ENCODE measurements around the gene MPZL1. TPM values are rescaled to one million over a fixed set of nuclear protein-coding genes. Genes with fewer than 3 reads are reported as not detected.

The MPZL1 gene
- total and polyA plus RNA-seq, 9 donors: 60.6 to 112 (median 75.4) TPM

DNA sequence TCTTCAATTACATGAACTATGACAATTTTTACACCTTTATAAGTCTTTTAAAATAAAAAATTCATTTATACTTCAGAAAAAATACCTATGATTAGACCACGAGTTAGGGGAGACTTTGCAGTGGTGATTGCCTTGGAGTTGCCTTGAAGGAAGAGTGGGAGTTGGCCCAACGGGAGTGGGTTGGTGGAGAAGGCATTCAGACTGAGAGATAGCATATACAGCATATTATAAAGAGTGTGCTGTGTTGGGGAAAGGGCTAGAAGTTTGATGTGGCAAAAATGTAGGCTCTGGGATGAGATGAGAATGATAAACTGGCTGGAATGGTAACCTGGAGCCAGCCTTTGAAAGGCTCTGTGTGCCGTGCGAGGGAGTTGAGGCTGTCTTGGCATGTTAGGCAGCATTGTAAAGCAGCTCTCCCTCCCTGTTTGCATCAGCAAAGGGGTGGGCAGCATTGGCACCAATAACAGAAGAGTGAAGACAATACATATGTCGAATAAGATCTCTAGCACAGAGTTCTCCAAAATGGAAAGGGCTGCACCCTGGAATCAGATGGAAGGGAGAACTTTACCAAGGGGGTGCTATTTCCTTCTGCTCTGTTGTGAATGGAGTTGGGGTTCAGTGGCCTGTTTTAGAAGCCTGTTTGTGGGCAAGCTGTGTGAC is 24.4 kb downstream of the MPZL1 start:
- DNase-seq: no peak
- Histone ChIP-seq H3K27ac (ENCODE audit: low read length) (no peak overlapping the region), H3K4me1 (ENCODE audit: control insufficient read depth, insufficient read depth, low read length) (no peaks in the 10 kb centered on the region), H3K36me3 (ENCODE audit: control insufficient read depth, insufficient read depth, low read length) (peaks cover 3% of the 10 kb centered on the region), H3K27me3 (ENCODE audit: control insufficient read depth, insufficient read depth, low read length) (no peaks in the 10 kb centered on the region), H3K9me3 (replicated peaks; ENCODE audit: control insufficient read depth, low read depth, low read length) (no peaks in the 10 kb centered on the region), H3K4me3 (ENCODE audit: low read length) (no peak overlapping the region)
- WGBS (ENCODE audit: insufficient coverage): no CpG with 5 or more reads among the region's 5 CpGs

DNA sequence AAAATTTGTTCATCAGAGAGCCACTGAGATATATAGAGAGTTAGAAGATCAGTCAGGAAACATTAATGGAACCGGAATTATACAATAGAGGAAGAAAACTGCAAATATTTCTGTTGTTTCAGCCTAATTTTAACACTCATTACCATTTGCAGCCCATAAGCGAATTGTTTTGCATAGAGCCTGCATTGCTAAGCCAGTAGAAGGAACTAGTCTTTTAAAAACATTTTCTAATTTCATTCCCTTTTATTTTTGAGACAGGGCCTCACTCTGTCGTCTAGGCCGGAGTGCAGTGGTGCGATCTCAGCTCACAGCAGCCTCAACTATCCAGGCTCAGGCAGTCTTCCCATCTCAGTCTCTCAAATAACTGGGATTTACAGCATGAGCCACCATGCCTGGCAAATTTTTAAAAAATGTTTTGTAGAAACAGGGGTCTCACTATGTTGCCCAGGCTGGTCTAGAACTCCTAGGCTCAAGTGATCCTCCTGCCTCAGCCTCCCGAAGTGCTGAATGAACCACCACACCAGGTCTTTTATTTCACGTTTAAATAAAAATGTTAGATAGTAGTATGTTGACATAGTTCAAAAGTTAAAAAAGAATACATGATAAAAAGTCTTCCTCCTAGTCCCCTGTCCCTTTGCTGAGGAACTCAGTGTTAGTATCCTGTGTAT is 25.3 kb downstream of the MPZL1 start:
- 80% methylated on average over 2 of the region's 7 CpGs for WGBS (ENCODE audit: insufficient coverage)
- no peaks in the 10 kb centered on the region for H3K27me3 ChIP-seq (ENCODE audit: control insufficient read depth, insufficient read depth, low read length)
- DNase-seq: no peak
- H3K4me3 ChIP-seq (ENCODE audit: low read length): no peak overlapping the region
- no peaks in the 10 kb centered on the region for H3K9me3 ChIP-seq (replicated peaks; ENCODE audit: control insufficient read depth, low read depth, low read length)
- no peak overlapping the region for H3K27ac ChIP-seq (ENCODE audit: low read length)
- H3K36me3 ChIP-seq (ENCODE audit: control insufficient read depth, insufficient read depth, low read length): peaks cover 3% of the 10 kb centered on the region
- no peaks in the 10 kb centered on the region for H3K4me1 ChIP-seq (ENCODE audit: control insufficient read depth, insufficient read depth, low read length)

DNA sequence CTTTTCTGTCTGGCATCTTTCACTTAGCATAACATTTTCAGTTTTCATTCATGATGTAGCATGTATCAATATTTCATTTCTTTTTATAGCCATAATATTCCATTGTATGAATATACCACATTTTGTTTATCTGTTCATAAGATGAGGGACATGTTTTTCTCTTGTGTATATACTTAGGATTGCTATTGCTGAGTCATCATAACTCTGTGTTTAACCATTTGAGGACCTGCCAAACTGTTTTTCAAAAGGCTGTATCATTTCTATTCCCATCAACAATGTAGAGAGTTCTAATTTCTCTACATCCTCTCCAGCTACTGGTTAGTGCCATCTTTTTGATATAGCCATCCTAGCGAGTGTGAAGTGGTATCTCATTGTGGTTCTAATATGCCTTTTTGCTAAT is 26.2 kb downstream of the MPZL1 start:
- Histone ChIP-seq H3K36me3 (ENCODE audit: control insufficient read depth, insufficient read depth, low read length) (peaks cover 3% of the 10 kb centered on the region), H3K4me3 (ENCODE audit: low read length) (no peak overlapping the region), H3K27me3 (ENCODE audit: control insufficient read depth, insufficient read depth, low read length) (no peaks in the 10 kb centered on the region), H3K27ac (ENCODE audit: low read length) (no peak overlapping the region), H3K4me1 (ENCODE audit: control insufficient read depth, insufficient read depth, low read length) (no peaks in the 10 kb centered on the region), H3K9me3 (replicated peaks; ENCODE audit: control insufficient read depth, low read depth, low read length) (no peaks in the 10 kb centered on the region)
- DNase-seq: no peak
- WGBS (ENCODE audit: insufficient coverage): no CpG with 5 or more reads among the region's 1 CpG

DNA sequence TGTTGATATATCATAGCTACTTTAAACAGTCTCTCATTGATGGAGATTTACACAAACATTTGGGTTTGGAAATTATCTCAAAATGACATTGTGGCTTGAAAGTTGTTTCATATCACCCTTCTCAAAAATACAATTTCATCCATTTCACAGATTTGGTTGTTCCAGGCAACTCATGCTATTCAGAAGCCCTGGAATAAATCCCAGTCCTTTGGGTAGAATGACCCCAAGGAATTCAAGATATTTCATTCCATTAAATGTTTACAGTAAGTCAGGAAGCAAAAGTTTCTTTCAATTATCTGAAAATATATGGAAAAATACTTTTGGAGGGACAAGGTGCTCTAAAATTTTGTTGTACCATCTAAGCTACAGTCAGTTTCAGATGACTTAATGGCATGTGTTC is 27.1 kb downstream of the MPZL1 start:
- Histone ChIP-seq H3K27ac (ENCODE audit: low read length) (no peak overlapping the region), H3K4me1 (ENCODE audit: control insufficient read depth, insufficient read depth, low read length) (no peaks in the 10 kb centered on the region), H3K27me3 (ENCODE audit: control insufficient read depth, insufficient read depth, low read length) (no peaks in the 10 kb centered on the region), H3K4me3 (ENCODE audit: low read length) (no peak overlapping the region), H3K9me3 (replicated peaks; ENCODE audit: control insufficient read depth, low read depth, low read length) (no peaks in the 10 kb centered on the region), H3K36me3 (ENCODE audit: control insufficient read depth, insufficient read depth, low read length) (peaks cover 3% of the 10 kb centered on the region)
- no peak for DNase-seq

DNA sequence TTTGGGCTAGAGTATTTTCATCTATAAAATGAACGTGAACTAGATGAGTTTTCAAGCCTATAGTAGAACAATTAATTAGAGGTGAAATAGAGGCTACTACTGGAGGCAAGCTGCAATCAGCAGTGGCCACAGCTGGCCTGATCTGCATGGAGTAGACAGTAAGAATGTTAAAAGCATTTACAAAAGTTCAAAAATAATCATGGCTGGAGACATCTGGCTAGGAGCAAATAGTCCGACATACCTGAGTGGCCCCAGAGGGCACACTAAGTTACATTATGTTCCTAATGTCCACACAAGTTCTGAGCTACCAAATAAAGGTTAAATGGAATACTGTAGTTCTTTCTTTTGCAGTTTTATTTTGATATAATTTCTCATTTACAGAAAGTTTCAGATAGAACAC is 28.0 kb downstream of the MPZL1 start:
- Histone ChIP-seq H3K4me1 (ENCODE audit: control insufficient read depth, insufficient read depth, low read length) (no peaks in the 10 kb centered on the region), H3K9me3 (replicated peaks; ENCODE audit: control insufficient read depth, low read depth, low read length) (no peaks in the 10 kb centered on the region), H3K36me3 (ENCODE audit: control insufficient read depth, insufficient read depth, low read length) (peaks cover 3% of the 10 kb centered on the region), H3K27ac (ENCODE audit: low read length) (no peak overlapping the region), H3K4me3 (ENCODE audit: low read length) (no peak overlapping the region), H3K27me3 (ENCODE audit: control insufficient read depth, insufficient read depth, low read length) (no peaks in the 10 kb centered on the region)
- no CpG with 5 or more reads among the region's 2 CpGs for WGBS (ENCODE audit: insufficient coverage)
- no peak for DNase-seq

DNA sequence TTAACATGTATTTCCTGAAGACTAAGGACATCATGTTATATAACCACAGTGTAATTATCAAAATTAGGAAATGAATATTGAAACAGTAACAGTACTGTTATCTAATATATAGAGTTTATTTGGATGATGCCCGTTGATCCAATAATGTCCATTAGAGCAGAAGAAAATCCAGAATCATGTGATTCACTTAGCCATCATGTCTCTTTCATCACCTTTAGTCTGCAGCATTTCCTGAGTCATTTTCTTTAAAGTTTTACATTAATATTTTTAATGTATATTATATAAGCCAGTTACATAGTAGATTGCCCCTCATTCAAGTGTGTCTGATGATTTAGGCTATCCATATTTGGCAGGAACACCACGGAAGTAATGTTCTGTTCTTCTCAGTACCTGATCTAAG is 28.9 kb downstream of the MPZL1 start:
- no CpG with 5 or more reads among the region's 2 CpGs for WGBS (ENCODE audit: insufficient coverage)
- Histone ChIP-seq H3K27me3 (ENCODE audit: control insufficient read depth, insufficient read depth, low read length) (no peaks in the 10 kb centered on the region), H3K36me3 (ENCODE audit: control insufficient read depth, insufficient read depth, low read length) (no peaks in the 10 kb centered on the region), H3K9me3 (replicated peaks; ENCODE audit: control insufficient read depth, low read depth, low read length) (no peaks in the 10 kb centered on the region), H3K4me1 (ENCODE audit: control insufficient read depth, insufficient read depth, low read length) (no peaks in the 10 kb centered on the region), H3K4me3 (ENCODE audit: low read length) (no peak overlapping the region), H3K27ac (ENCODE audit: low read length) (no peak overlapping the region)
- DNase-seq: no peak

DNA sequence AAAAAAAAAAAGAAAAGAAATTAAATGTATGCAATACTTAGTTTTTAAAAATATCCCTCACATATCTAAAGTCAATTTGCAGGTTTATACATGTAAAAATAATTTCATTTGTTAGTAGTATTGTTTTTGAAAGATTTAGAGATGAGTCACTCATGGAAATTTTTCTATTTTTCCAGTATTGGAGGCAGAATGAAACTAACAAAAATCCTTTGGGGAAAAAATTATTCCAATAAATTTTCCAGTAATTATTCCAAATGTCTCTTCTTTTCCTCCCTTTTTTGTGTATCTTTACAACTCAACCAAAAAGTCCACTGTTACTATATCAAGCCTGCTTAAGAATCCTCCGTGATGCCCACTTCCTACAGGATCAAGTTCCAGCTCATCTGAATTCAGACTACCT is 29.9 kb downstream of the MPZL1 start:
- WGBS (ENCODE audit: insufficient coverage): 65% methylated on average over 1 of the region's 1 CpG
- Histone ChIP-seq H3K9me3 (replicated peaks; ENCODE audit: control insufficient read depth, low read depth, low read length) (no peaks in the 10 kb centered on the region), H3K27ac (ENCODE audit: low read length) (peak overlapping the region; percentile 65), H3K27me3 (ENCODE audit: control insufficient read depth, insufficient read depth, low read length) (no peaks in the 10 kb centered on the region), H3K36me3 (ENCODE audit: control insufficient read depth, insufficient read depth, low read length) (no peaks in the 10 kb centered on the region), H3K4me1 (ENCODE audit: control insufficient read depth, insufficient read depth, low read length) (no peaks in the 10 kb centered on the region), H3K4me3 (ENCODE audit: low read length) (no peak overlapping the region)
- DNase-seq: peak; percentile 81

DNA sequence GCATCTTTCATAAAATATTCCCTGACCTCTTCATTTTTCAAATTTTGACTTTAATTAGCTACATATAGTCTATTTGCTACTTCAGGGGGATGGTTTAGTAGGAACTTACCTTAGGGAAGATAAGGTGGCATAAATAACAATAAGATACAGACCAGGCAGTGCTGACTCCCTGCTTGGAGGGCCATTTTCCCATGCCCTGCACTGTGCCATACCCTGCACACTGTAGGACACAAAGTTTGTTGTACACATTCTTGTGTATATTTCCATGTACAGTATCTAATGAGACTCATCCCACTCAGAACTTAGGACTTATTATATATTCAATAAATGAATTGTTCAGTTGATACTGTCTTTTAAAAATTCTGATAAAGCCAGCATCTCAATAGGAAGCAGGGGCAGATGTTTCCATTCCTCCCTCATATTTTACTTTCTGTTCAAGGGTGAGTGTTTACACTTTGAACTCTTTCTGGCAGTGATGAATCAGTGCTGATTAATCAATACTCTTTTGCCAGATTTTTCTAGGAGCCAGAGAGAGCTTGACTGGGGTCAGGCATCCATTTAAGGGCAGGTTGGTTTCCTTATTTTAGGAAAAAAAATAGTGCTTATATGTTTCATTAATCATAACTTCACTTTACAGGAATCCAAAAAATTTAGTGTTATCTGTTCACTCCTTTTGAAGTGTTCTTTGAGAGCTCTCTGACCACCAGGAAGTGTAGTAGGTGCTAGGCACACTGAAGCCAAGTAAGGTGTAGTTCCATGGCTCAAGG is 30.6 kb downstream of the MPZL1 start:
- peak overlapping the region; percentile 65 for H3K27ac ChIP-seq (ENCODE audit: low read length)
- peaks cover 3% of the 10 kb centered on the region for H3K4me1 ChIP-seq (ENCODE audit: control insufficient read depth, insufficient read depth, low read length)
- no peak for DNase-seq
- no peaks in the 10 kb centered on the region for H3K9me3 ChIP-seq (replicated peaks; ENCODE audit: control insufficient read depth, low read depth, low read length)
- no peak overlapping the region for H3K4me3 ChIP-seq (ENCODE audit: low read length)
- H3K36me3 ChIP-seq (ENCODE audit: control insufficient read depth, insufficient read depth, low read length): no peaks in the 10 kb centered on the region
- H3K27me3 ChIP-seq (ENCODE audit: control insufficient read depth, insufficient read depth, low read length): no peaks in the 10 kb centered on the region

DNA sequence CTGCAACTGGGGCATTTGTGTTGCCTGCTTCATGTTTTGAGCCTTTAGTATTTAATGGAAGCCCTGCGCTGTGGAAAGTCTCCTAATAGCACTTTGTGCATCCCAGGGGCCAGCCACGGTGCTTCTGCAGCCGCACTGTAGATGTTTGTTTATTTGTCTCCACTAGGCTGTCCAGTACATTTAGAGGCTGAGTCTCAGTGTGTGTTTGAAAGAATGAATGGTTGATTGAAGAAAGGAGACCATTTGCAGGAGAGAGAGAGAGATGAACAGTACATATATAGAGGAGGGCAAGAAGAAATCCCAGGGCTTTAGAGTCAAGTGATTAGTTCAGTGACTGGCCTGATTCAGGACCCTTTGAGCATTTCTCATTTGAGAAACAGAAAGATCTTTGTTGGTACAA is 33.9 kb downstream of the MPZL1 start:
- Histone ChIP-seq H3K36me3 (ENCODE audit: control insufficient read depth, insufficient read depth, low read length) (no peaks in the 10 kb centered on the region), H3K4me1 (ENCODE audit: control insufficient read depth, insufficient read depth, low read length) (peaks cover 3% of the 10 kb centered on the region)
- WGBS (ENCODE audit: insufficient coverage): 57% methylated on average over 1 of the region's 3 CpGs

DNA sequence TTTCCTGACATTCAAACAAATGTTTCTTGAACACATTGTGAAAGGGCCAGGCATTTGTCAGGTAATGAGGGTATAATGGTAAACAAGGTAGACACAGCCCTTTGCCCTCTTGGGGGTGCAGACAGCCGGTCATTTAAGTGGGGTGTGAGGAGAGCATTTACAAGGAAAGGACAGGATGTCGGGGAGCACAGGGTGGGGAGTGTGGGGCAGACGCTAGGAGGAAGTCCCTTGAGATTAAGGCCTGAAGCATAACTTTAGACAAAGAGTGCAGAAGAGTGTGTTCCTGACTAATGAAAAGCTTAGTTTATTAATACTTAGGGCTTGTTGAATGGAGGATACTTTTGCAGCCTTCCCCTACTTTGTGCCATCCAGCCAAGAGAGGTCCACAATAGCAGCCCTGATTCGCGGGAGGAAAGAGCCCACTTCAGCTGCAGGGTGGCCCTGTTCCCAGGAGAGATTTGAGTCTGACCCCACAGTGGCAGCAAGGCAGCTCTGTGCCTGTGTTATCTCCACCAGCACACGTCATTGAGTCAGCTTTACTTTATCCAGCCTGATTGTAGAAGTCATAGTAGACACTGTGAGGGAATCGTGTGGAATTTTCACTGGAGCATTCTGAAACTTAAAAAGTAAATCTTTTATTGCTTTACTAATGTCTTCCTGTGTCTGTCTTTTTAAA is 35.1 kb downstream of the MPZL1 start:
- no peak for DNase-seq
- no peaks in the 10 kb centered on the region for H3K9me3 ChIP-seq (replicated peaks; ENCODE audit: control insufficient read depth, low read depth, low read length)
- no peaks in the 10 kb centered on the region for H3K36me3 ChIP-seq (ENCODE audit: control insufficient read depth, insufficient read depth, low read length)
- 38% methylated on average over 4 of the region's 7 CpGs for WGBS (ENCODE audit: insufficient coverage)
- peaks cover 3% of the 10 kb centered on the region for H3K4me1 ChIP-seq (ENCODE audit: control insufficient read depth, insufficient read depth, low read length)
- H3K4me3 ChIP-seq (ENCODE audit: low read length): no peak overlapping the region
- no peaks in the 10 kb centered on the region for H3K27me3 ChIP-seq (ENCODE audit: control insufficient read depth, insufficient read depth, low read length)
- no peak overlapping the region for H3K27ac ChIP-seq (ENCODE audit: low read length)

More for the DNA sequence above, 33.9 kb downstream of the MPZL1 start:
- no peak for DNase-seq
- no peak overlapping the region for H3K27ac ChIP-seq (ENCODE audit: low read length)
- no peaks in the 10 kb centered on the region for H3K9me3 ChIP-seq (replicated peaks; ENCODE audit: control insufficient read depth, low read depth, low read length)
- no peak overlapping the region for H3K4me3 ChIP-seq (ENCODE audit: low read length)
- no peaks in the 10 kb centered on the region for H3K27me3 ChIP-seq (ENCODE audit: control insufficient read depth, insufficient read depth, low read length)
